ENCODE measurements around the gene WNT3. TPM values are rescaled to one million over a fixed set of nuclear protein-coding genes. Genes with fewer than 3 reads are reported as not detected.

Gene WNT3
- total RNA-seq, 1 donor from 2014 or later = 2.2 TPM

DNA sequence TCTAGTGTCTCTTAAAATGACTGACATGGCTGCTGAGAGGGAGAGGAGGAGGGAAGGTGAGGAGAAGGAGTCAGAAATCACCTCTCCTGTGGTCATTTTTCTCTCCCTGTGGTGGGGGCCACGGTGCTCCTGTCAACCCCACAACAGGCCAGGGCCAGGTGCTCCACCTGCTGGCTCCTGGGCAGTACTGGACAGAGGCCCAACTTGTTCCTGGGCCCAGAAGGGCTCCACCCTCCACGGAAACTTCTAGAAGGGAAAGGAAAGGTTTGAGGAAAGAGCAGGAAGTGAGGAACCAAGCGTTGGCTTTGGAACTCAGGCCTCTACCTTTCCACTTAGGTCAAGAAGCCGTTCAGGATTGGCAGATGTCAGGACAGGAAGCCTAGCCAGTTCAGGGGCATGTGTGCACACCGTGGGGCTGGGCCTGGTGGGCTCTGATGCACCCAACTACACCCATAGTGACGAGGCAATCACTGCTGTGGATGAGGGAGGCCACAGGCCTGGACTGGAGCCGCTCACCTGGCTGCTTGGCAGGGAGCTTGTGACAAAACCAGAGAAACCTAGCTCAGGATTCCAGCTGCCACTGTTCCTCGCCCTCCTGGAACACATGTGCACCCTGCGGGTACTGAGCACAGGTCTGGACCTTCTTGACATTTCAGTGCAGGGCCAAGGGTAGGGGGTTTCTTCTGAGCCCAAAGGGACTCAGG lies 36.1 kb downstream of the WNT3 start:
- DNase-seq (peak; percentile 70), ATAC-seq (peak; percentile 86 to 88)
- TF ChIP-seq, protein P1, sequence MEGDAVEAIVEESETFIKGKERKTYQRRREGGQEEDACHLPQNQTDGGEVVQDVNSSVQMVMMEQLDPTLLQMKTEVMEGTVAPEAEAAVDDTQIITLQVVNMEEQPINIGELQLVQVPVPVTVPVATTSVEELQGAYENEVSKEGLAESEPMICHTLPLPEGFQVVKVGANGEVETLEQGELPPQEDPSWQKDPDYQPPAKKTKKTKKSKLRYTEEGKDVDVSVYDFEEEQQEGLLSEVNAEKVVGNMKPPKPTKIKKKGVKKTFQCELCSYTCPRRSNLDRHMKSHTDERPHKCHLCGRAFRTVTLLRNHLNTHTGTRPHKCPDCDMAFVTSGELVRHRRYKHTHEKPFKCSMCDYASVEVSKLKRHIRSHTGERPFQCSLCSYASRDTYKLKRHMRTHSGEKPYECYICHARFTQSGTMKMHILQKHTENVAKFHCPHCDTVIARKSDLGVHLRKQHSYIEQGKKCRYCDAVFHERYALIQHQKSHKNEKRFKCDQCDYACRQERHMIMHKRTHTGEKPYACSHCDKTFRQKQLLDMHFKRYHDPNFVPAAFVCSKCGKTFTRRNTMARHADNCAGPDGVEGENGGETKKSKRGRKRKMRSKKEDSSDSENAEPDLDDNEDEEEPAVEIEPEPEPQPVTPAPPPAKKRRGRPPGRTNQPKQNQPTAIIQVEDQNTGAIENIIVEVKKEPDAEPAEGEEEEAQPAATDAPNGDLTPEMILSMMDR (IDR thresholded peaks at IDR 0.05) = peak; percentile 57
- Histone ChIP-seq H3K36me3 (no peaks in the 10 kb centered on the region), H3K4me3 (no peak overlapping the region), H3K27ac (no peak overlapping the region), H3K27me3 (ENCODE audit: low read depth) (no peaks in the 10 kb centered on the region), H3K9me3 (no peaks in the 10 kb centered on the region), H3K4me1 (no peaks in the 10 kb centered on the region)
- intact Hi-C loops (cut with DNase I) = no loop called here

DNA sequence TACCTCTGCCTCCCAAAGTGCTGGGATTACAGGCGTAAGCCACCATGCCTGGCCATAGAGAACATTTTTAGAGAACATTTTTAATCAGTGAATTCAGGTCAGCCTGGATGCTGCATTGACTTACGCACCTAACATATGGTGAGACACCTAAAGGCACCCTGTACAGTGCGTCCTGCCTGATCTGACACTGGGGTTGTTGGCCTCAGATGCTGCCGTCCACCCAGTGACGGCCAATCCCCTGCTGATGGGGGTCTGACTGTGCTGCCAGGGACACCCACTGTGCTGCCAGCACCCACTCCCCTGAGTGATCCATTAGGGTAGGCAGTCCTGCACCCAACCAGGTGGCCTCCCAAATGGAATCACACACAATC lies 38.5 kb downstream of the WNT3 start:
- DNase-seq = peak; percentile 9
- Histone ChIP-seq H3K4me3 (no peak overlapping the region), H3K27me3 (ENCODE audit: low read depth) (peaks cover 3% of the 10 kb centered on the region), H3K9me3 (no peaks in the 10 kb centered on the region), H3K36me3 (no peaks in the 10 kb centered on the region), H3K4me1 (no peaks in the 10 kb centered on the region), H3K27ac (no peak overlapping the region)
- ATAC-seq = no peak
- TF ChIP-seq, protein P1 (IDR thresholded peaks at IDR 0.05) = no peak
- intact Hi-C loops (cut with DNase I) = no loop called here

DNA sequence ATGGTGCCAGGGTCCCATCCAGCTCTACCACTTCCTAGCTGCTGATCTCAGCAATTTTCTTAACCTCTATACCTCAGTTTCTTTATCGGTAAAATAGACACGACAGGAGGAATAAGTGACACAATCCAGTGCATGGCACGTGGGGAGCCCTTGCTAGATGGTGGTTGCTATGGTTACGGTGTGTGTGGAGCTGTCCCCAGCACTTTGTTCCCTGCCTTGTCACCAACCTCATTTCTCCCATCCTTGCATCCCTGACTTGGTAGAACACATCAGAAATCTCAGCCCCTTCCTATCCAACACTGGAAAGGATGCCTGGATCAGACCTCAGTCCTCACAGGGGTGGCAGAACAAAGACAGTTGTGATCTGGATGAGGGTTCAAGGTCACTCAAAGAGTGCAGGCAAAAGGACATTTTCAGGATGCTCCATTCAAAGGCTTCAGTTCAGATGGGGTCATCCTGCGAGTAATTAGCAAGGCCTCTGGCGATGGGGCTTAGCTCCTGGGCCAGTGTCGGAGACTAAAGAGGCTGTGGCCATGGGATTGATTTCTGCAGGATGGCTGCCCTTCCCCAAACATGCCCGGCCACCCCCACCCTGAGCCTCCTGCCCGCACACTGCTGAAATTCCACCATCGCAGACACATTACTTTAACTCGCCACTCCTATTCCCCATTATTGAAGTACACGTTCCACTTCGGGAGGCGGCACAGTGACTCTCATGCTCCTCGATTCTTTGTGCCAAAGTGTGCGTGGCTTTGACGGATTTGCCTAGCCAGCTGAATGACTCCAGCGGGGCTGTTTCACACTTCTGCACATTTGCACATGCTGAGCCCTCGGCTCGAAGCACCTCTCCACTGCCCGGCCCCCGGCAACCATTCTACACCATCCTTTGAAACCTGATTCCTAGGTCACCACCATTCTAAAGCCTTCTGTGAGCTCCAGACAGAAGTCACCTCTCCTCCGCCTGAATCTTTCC lies 40.3 kb downstream of the WNT3 start:
- no peak overlapping the region for H3K4me3 ChIP-seq
- DNase-seq = no peak
- TF ChIP-seq, protein P1 (IDR thresholded peaks at IDR 0.05) = no peak
- no peak overlapping the region for H3K27ac ChIP-seq
- intact Hi-C loops (cut with DNase I) = no loop called here
- peaks cover 7% of the 10 kb centered on the region for H3K27me3 ChIP-seq (ENCODE audit: low read depth)
- H3K9me3 ChIP-seq = no peaks in the 10 kb centered on the region
- no peaks in the 10 kb centered on the region for H3K36me3 ChIP-seq
- ATAC-seq = no peak
- no peaks in the 10 kb centered on the region for H3K4me1 ChIP-seq

DNA sequence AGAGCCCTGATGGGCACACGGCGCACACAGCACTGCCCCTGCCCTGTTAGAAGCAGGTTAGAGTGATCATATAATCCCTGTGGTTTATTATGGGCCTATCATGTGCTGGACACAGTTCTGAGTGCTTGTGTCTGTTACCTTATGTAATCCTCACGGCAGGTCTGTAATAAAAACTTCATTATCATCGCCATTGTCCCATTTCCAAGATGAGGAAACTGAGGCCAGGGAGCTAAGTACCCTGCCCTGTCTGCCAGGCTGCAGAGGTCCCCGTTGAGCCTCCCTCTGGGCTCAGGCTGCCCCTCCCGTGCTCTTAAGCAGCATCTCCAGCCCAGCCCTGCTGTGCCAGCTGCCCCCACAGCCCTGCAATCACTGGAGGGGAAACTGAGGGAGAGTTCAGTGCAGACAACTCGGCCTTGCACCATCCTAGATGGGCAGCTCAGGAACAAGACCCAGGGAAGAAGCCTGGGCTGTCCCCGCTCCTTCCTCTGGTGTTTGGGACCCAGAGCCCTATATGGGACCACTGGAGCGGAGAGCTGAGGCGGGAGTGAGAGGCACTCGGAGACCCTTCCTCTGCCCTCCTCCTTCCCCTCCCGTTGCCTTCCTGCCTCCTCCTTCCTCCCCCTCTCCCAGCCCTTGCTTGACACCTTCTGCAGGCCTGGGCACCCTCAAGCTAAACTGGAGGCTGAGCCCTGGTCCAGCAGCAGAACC lies 42.0 kb downstream of the WNT3 start:
- DNase-seq (no peak), ATAC-seq (no peak)
- H3K36me3 ChIP-seq = no peaks in the 10 kb centered on the region
- peaks cover 7% of the 10 kb centered on the region for H3K4me1 ChIP-seq
- no peak overlapping the region for H3K27ac ChIP-seq
- TF ChIP-seq, protein P1 (IDR thresholded peaks at IDR 0.05) = no peak
- peaks cover 21% of the 10 kb centered on the region for H3K27me3 ChIP-seq (ENCODE audit: low read depth)
- intact Hi-C loops (cut with DNase I) = no loop called here
- no peak overlapping the region for H3K4me3 ChIP-seq
- no peaks in the 10 kb centered on the region for H3K9me3 ChIP-seq

DNA sequence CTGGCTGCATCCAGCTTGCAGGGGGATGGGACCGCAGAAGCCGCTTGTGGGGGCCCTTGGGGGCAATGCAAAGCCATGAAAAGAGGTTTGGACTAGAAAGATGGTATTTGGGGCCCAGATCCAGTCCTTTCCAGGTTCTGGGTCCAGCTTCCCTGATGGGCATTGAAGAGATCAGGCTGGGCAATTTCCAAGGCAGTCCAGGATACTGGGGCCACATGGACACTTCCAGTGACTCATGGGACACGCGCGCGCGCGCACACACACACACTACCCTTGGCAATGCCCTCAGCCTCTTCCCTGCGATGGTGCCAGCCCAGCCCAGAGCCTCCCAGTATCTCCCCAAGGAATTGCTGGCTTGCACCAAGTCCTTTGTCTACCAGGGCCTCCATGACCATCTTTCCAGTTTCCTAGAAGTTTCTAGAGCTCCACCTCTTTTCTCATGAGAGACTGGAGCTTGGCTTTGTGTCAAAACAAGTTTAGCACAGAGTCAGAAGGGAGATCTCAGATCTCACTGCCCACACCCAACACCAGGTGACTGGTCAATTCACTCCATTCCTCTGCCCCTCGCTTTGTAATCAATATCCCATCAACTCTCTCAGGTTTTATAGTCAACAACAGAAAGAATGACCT lies 44.3 kb downstream of the WNT3 start:
- ATAC-seq = no peak

More for the DNA sequence above, 44.3 kb downstream of the WNT3 start:
- peaks cover 37% of the 10 kb centered on the region for H3K27me3 ChIP-seq (ENCODE audit: low read depth)
- no peaks in the 10 kb centered on the region for H3K36me3 ChIP-seq
- H3K4me3 ChIP-seq = no peak overlapping the region
- DNase-seq = peak; percentile 35
- peaks cover 21% of the 10 kb centered on the region for H3K4me1 ChIP-seq
- intact Hi-C loops (cut with DNase I) = no loop called here
- no peaks in the 10 kb centered on the region for H3K9me3 ChIP-seq
- H3K27ac ChIP-seq = no peak overlapping the region
- TF ChIP-seq, protein P1 (IDR thresholded peaks at IDR 0.05) = no peak

Data from lower lobe of right lung (tissue), 2 donors.